C4-2B (cell line): ENCODE measurements around the gene IL3RA.
"Not testable (repeated sequence)": the region's sequence is repeated elsewhere in the genome, so short reads cannot be mapped to it uniquely, and the experiment has no call there.

Source experiments
- H3K27ac ChIP-seq: fragments of 450-650 bp; 2 replicates; pipeline ENCODE4 v1.5.1; 2017
- CTCF ChIP-seq: fragments of 450-650 bp; conservative IDR thresholded peaks from 2 replicates; pipeline ENCODE4 v1.5.1; 2017; ENCODE audit warnings: mild to moderate bottlenecking
- ZFX ChIP-seq: fragments of 450-650 bp; IDR thresholded peaks from 2 replicates; pipeline ENCODE4 v1.6.1; 2017

IL3RA gene

GRCh38 chrX:1336331-1336943, at the start of gene IL3RA:
Gene IL3RA, plus strand, starts transcription at chrX:1336785. Its CDS starts 4,981 bp downstream, at chrX:1341766.
- no peak for TF ChIP-seq CTCF
- TF ChIP-seq ZFX = no peak
- no peak within 1 kb of the TSS for H3K27ac ChIP-seq

- TF ChIP-seq ZFX (no peak), CTCF (no peak)
- H3K27ac ChIP-seq = no peak overlapping the region
These were observed 47.0 kb upstream of the IL3RA start for GRCh38 chrX:1289535-1289934.

- no peak overlapping the region for H3K27ac ChIP-seq
- no peak for TF ChIP-seq ZFX
- no peak for TF ChIP-seq CTCF
These were observed 45.4 kb upstream of the IL3RA start for GRCh38 chrX:1291110-1291740.

GRCh38 chrX:1292575-1293290, 43.9 kb upstream of the IL3RA start:
- no peak overlapping the region for H3K27ac ChIP-seq
- no peak for TF ChIP-seq CTCF
- no peak for TF ChIP-seq ZFX

GRCh38 chrX:1294301-1295067, 42.1 kb upstream of the IL3RA start:
- no peak overlapping the region for H3K27ac ChIP-seq
- TF ChIP-seq ZFX (no peak), CTCF (no peak)

- TF ChIP-seq CTCF = no peak
- no peak for TF ChIP-seq ZFX
- H3K27ac ChIP-seq = no peak overlapping the region
These were observed 41.0 kb upstream of the IL3RA start for GRCh38 chrX:1295550-1295949.

GRCh38 chrX:1297591-1297990, 39.0 kb upstream of the IL3RA start:
- not testable (repeated sequence) for H3K27ac ChIP-seq
